HepG2 (cell line): ENCODE results near the gene TSHZ2. TPM values are rescaled to one million over a fixed set of nuclear protein-coding genes. Genes with fewer than 3 reads are reported as not detected.
A peak's percentile ranks its signal among the peaks of the same experiment; 100 is the strongest.

Source experiments
- CAMTA2 ChIP-seq: sonication (generic); formaldehyde crosslinking; IDR thresholded peaks from 2 replicates; pipeline ENCODE4 v1.4.0; 2020; ENCODE audit warnings: mild to moderate bottlenecking, missing genetic modification reagents, borderline replicate concordance
- CC2D1A ChIP-seq: sonication (generic); formaldehyde crosslinking; IDR thresholded peaks from 2 replicates; pipeline ENCODE4 v1.8.1; 2023; ENCODE audit warnings: mild to moderate bottlenecking, missing genetic modification reagents
- EED ChIP-seq: sonication (generic); formaldehyde crosslinking; IDR thresholded peaks from 2 replicates; pipeline ENCODE4 v1.5.0; 2020; ENCODE audit warnings: mild to moderate bottlenecking, missing genetic modification reagents
- FOXP1 ChIP-seq, 2 experiments: fragments of 450-650 bp in 1 of 2; IDR thresholded peaks; 2 replicates each; pipeline ENCODE4 v1.6.1; 2017 to 2018; ENCODE audit warnings: antibody characterized with exemption in 1 of 2
- HDAC6 ChIP-seq: fragments of 200-600 bp; sonication (generic); IDR thresholded peaks from 2 replicates; pipeline ENCODE4 v1.7.0; 2017; ENCODE audit warnings: mild to moderate bottlenecking, antibody characterized with exemption, low read length, low read depth
- ISL2 ChIP-seq: sonication (generic); formaldehyde crosslinking; IDR thresholded peaks from 2 replicates; pipeline ENCODE4 v1.5.0; 2020; ENCODE audit warnings: missing genetic modification reagents
- NFIB ChIP-seq: sonication (generic); formaldehyde crosslinking; IDR thresholded peaks from 2 replicates; pipeline ENCODE4 v1.9.0; 2021; ENCODE audit warnings: missing genetic modification reagents, mild to moderate bottlenecking, borderline replicate concordance
- PHF5A ChIP-seq: IDR thresholded peaks from one replicate; pipeline ENCODE4 v1.6.1; 2018; ENCODE audit warnings: low read depth, missing genetic modification reagents; ENCODE audit not compliant: unreplicated experiment
- SALL1 ChIP-seq: sonication (generic); formaldehyde crosslinking; IDR thresholded peaks from 2 replicates; pipeline ENCODE4 v1.8.0; 2022; ENCODE audit warnings: mild to moderate bottlenecking, missing genetic modification reagents
- SNRNP70 ChIP-seq: fragments of 200-400 bp; formaldehyde crosslinking; IDR thresholded peaks from 2 replicates; pipeline ENCODE4 v1.6.1; 2017; ENCODE audit warnings: mild to moderate bottlenecking, low read depth, low read length, moderate library complexity
- TAF15 ChIP-seq: fragments of 200-400 bp; formaldehyde crosslinking; IDR thresholded peaks from one replicate; pipeline ENCODE4 v1.6.1; 2018; ENCODE audit warnings: mild to moderate bottlenecking, low read depth, low read length; ENCODE audit not compliant: poor library complexity, severe bottlenecking
- TOPORS ChIP-seq: sonication (generic); formaldehyde crosslinking; IDR thresholded peaks from 2 replicates; pipeline ENCODE4 v1.8.0; 2023; ENCODE audit warnings: mild to moderate bottlenecking, missing genetic modification reagents
- ZNF235 ChIP-seq: sonication (generic); formaldehyde crosslinking; IDR thresholded peaks from 2 replicates; pipeline ENCODE4 v1.8.1; 2023; ENCODE audit warnings: mild to moderate bottlenecking, missing genetic modification reagents, borderline replicate concordance
- ZNF331 ChIP-seq: sonication (generic); formaldehyde crosslinking; IDR thresholded peaks from 2 replicates; pipeline ENCODE4 v1.4.0; 2020; ENCODE audit warnings: missing genetic modification reagents
- ZNF614 ChIP-seq: IDR thresholded peaks from 2 replicates; pipeline ENCODE4 v1.6.1; 2018; ENCODE audit warnings: missing biosample characterization, missing genetic modification reagents, inconsistent platforms, borderline replicate concordance
- ZNF724P ChIP-seq: sonication (generic); formaldehyde crosslinking; IDR thresholded peaks from 2 replicates; pipeline ENCODE4 v1.8.0; 2022; ENCODE audit warnings: missing genetic modification reagents, borderline replicate concordance
- ZNF747 ChIP-seq: sonication (generic); formaldehyde crosslinking; IDR thresholded peaks from 2 replicates; pipeline ENCODE4 v1.8.1; 2023; ENCODE audit warnings: missing genetic modification reagents, mild to moderate bottlenecking, borderline replicate concordance
- ZZZ3 ChIP-seq: sonication (generic); formaldehyde crosslinking; IDR thresholded peaks from 2 replicates; pipeline ENCODE4 v1.4.0; 2020; ENCODE audit warnings: missing genetic modification reagents, mild to moderate bottlenecking, borderline replicate concordance
- polyA plus RNA-seq, 8 experiments: library from polyadenylated mRNA; depleted of rRNA in 3 of 8; stranded (reverse) in 7 of 8; unstranded in 1 of 8; fragments of >200 nt; fragmentation: Illumina TruSeq in 4 of 8; extraction: Trizol in 4 of 8; gene quantifications; 2 replicates each; pipeline versions ENCODE4 v1.2.1 to v1.2.3, GENCODE V29; 2011 to 2016; ENCODE audit warnings: low read depth in 4 of 8, missing spikeins in 1 of 8, mixed read lengths in 1 of 8; ENCODE audit not compliant: insufficient read depth in 1 of 8
- total RNA-seq, 5 experiments: library from RNA; depleted of rRNA; stranded (reverse); fragments of >200 nt; fragmentation: Illumina TruSeq; extraction: Trizol; gene quantifications; 2 replicates each; pipeline ENCODE4 v1.2.3, GENCODE V29; 2016; ENCODE audit warnings: low read depth in 1 of 5
- TF ChIP-seq, protein P1 (sequence below): IDR thresholded peaks from 2 replicates; pipeline ENCODE4 v1.6.1; 2016; ENCODE audit warnings: missing compliant biosample characterization, missing genetic modification reagents, borderline replicate concordance
- TF ChIP-seq, protein P2 (sequence below): sonication (generic); formaldehyde crosslinking; IDR thresholded peaks from 2 replicates; pipeline ENCODE4 v1.4.0; 2020; ENCODE audit warnings: mild to moderate bottlenecking, missing genetic modification reagents
- TF ChIP-seq, protein P3 (sequence below): sonication (generic); formaldehyde crosslinking; IDR thresholded peaks from 2 replicates; pipeline ENCODE4 v1.8.1; 2023; ENCODE audit warnings: mild to moderate bottlenecking, moderate library complexity, missing genetic modification reagents
- TF ChIP-seq, protein P4 (sequence below): sonication (generic); formaldehyde crosslinking; IDR thresholded peaks from 2 replicates; pipeline ENCODE4 v1.5.0; 2020; ENCODE audit warnings: mild to moderate bottlenecking, missing genetic modification reagents, borderline replicate concordance
- TF ChIP-seq, protein P5 (sequence below): sonication (generic); formaldehyde crosslinking; IDR thresholded peaks from 2 replicates; pipeline ENCODE4 v1.5.0; 2020; ENCODE audit warnings: missing genetic modification reagents

The TSHZ2 gene
- total and polyA plus RNA-seq, 2 of the 13 experiments (the other 11 are each of a cell fraction or from before 2014, with no cell fraction given): 0.01 TPM; not detected in 1

DNA sequence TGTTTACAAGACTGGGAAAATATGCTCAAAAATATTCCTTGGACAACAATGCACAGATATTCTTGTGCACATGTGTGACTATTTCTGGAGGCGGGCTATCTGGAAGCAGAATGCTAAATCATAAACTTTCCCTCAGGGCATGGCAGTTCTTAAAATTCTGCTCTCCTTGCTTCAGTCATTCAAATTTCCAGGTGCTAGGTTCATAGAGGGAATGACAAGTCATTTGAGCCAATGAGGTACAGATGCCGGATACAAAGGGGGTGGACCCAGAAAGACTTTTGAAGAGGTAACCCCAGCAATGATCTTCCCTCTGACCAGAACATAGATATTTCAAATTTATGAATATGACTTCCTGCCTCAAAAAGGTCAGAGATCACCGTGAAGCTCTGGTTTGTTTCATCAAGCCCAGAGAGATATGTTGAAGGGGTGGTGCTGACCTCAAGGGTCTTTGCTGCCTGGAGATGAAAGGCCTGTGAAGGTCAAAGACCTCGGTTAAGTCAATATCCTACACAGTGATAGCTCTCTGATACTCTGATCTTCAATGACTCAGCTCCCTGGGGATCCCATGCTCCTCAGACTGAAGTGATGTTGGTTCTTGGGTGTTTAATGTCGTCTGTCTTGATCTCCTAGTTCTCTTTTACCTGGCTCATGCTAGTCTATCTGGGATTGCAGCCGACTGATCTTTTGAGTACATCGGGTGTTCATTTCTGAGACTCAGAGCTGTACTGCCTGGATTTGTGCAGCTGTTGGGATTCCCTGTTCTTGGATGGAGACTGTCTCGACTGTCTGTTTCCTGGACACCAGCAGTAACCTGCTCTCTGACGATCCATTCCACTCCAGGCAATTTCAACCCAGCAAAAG lies 47.5 kb upstream of the TSHZ2 start (continued):
- TF ChIP-seq, protein P1, sequence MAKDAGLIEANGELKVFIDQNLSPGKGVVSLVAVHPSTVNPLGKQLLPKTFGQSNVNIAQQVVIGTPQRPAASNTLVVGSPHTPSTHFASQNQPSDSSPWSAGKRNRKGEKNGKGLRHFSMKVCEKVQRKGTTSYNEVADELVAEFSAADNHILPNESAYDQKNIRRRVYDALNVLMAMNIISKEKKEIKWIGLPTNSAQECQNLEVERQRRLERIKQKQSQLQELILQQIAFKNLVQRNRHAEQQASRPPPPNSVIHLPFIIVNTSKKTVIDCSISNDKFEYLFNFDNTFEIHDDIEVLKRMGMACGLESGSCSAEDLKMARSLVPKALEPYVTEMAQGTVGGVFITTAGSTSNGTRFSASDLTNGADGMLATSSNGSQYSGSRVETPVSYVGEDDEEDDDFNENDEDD (CRISPR knock-in tag): no peak
- TF ChIP-seq TOPORS (CRISPR knock-in tag) (0 out of 2 replicates have a peak, but pooled peaks have one; percentile 19), PHF5A (CRISPR knock-in tag) (no peak), ZNF331 (peak; percentile 92), CC2D1A (CRISPR knock-in tag) (peak; percentile 76; the same call in 1 of the 2 replicates), ZNF747 (no peak; the same call in 1 of the 2 replicates), FOXP1 (IDR thresholded peaks at IDR 0.05) (no peak), FOXP1 (CRISPR knock-in tag; IDR thresholded peaks at IDR 0.05) (peak; percentile 91), ISL2 (CRISPR knock-in tag) (peak; percentile 98), TAF15 (no peak), EED (CRISPR knock-in tag) (no peak), SNRNP70 (no peak), CAMTA2 (CRISPR knock-in tag) (no peak), ZNF724P (CRISPR knock-in tag) (no peak), ZNF235 (CRISPR knock-in tag) (no peak), HDAC6 (no peak), ZNF614 (CRISPR knock-in tag) (peak; percentile 98), SALL1 (CRISPR knock-in tag) (peak; percentile 100), NFIB (CRISPR knock-in tag) (no peak), ZZZ3 (CRISPR knock-in tag) (no peak)
- TF ChIP-seq, protein P2, sequence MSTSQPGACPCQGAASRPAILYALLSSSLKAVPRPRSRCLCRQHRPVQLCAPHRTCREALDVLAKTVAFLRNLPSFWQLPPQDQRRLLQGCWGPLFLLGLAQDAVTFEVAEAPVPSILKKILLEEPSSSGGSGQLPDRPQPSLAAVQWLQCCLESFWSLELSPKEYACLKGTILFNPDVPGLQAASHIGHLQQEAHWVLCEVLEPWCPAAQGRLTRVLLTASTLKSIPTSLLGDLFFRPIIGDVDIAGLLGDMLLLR (CRISPR knock-in tag): 0 out of 2 replicates have a peak, but pooled peaks have one; percentile 44
- TF ChIP-seq, protein P3, sequence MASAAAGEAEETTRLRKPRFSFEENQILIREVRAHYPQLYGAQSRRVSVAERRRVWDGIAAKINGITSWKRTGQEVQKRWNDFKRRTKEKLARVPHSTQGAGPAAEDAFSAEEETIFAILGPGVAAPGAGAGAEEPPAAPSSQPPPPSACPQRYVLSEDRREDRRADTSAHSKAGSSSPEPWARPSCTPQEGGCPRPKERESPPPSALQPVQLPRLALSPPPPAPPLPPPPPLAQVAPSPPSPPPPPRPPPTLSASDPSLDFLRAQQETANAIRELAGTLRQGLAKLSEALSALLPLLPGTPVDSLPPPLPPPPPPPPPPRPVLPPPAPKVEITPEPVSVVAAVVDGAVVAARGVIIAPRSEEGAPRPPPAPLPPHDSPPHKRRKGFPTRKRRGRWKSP (CRISPR knock-in tag): 0 out of 2 replicates have a peak, but pooled peaks have one; percentile 55
- TF ChIP-seq, protein P4, sequence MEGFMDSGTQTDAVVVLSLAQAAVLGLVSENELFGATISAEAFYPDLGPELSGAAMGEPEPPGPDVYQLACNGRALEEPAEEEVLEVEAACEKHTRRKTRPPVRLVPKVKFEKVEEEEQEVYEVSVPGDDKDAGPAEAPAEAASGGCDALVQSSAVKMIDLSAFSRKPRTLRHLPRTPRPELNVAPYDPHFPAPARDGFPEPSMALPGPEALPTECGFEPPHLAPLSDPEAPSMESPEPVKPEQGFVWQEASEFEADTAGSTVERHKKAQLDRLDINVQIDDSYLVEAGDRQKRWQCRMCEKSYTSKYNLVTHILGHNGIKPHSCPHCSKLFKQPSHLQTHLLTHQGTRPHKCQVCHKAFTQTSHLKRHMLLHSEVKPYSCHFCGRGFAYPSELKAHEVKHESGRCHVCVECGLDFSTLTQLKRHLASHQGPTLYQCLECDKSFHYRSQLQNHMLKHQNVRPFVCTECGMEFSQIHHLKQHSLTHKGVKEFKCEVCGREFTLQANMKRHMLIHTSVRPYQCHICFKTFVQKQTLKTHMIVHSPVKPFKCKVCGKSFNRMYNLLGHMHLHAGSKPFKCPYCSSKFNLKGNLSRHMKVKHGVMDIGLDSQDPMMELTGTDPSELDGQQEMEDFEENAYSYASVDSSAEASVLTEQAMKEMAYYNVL (CRISPR knock-in tag): peak; percentile 93; the same call in 1 of the 2 replicates
- TF ChIP-seq, protein P5, sequence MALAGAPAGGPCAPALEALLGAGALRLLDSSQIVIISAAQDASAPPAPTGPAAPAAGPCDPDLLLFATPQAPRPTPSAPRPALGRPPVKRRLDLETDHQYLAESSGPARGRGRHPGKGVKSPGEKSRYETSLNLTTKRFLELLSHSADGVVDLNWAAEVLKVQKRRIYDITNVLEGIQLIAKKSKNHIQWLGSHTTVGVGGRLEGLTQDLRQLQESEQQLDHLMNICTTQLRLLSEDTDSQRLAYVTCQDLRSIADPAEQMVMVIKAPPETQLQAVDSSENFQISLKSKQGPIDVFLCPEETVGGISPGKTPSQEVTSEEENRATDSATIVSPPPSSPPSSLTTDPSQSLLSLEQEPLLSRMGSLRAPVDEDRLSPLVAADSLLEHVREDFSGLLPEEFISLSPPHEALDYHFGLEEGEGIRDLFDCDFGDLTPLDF (CRISPR knock-in tag): no peak
